Fibroblast of the aortic adventitia (primary cell): ENCODE measurements around the gene HTN3. TPM values are rescaled to one million over a fixed set of nuclear protein-coding genes. Genes with fewer than 3 reads are reported as not detected.

Source experiments
- DNase-seq: peaks from one replicate; pipeline ENCODE4 v3.0.0-alpha.2; 2010; ENCODE audit warnings: low read depth
- H3K4me3 ChIP-seq: 2 replicates; pipeline ENCODE4 v1.5.1; 2011; ENCODE audit warnings: low read depth, mild to moderate bottlenecking, control low read depth, low read length, moderate library complexity
- CTCF ChIP-seq: IDR thresholded peaks from 2 replicates; pipeline ENCODE4 v1.5.1; 2011; ENCODE audit warnings: mild to moderate bottlenecking, low read length, control low read depth, inconsistent platforms; ENCODE audit not compliant: insufficient read depth
- total RNA-seq: library from RNA; depleted of rRNA; stranded (reverse); fragments of >200 nt; gene quantifications from 2 replicates; pipeline ENCODE4 v1.2.3, GENCODE V29; 2012; ENCODE audit warnings: low replicate concordance

Gene HTN3
- total RNA-seq, 1 donor, result not detected

- DNase-seq, result no peak
- no peak for TF ChIP-seq CTCF
- no peak overlapping the region for H3K4me3 ChIP-seq
Measured at GRCh38 chr4:70057651-70058050, 29.4 kb downstream of the HTN3 start.

DNA sequence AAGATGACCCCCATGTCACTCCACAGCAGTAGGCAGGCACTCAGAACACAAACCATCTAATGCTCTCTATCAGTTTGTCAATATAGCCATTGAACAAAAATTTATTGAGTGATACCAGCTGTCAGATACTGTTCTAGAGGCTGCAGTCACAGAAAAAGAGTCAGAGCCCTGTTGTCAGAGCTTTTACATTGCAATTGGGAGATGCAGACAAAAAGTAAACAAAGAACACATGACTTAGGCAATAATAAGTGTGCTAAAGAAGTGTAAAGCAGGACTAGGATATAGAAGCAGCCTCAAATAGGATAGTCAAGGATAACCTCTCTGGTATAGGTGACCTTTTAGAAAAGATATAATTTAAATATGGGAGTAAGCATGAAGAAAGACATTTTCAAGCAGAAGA lies 30.9 kb downstream of the HTN3 start:
- H3K4me3 ChIP-seq, result no peak overlapping the region
- DNase-seq, result no peak
- no peak for TF ChIP-seq CTCF

DNA sequence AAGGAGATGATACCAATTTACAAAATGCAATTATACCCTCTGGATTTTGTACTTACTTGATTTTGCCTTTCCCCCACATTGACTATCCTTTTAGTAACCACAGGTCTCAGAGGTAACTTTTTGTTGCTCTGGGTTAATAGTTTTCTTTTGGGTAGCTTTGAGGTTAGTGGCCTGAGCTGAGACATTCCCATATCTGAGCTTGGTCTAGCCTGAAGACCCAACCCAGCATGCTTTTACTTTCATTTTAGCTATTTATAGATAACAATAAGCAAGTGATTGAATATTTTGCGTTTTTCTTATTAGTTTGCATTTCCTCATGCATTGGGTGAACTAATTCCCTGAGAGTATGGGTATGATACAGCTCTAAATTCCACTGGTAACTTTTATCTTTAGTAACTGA lies 33.7 kb downstream of the HTN3 start:
- no peak overlapping the region for H3K4me3 ChIP-seq
- no peak for TF ChIP-seq CTCF
- DNase-seq, result no peak

DNA sequence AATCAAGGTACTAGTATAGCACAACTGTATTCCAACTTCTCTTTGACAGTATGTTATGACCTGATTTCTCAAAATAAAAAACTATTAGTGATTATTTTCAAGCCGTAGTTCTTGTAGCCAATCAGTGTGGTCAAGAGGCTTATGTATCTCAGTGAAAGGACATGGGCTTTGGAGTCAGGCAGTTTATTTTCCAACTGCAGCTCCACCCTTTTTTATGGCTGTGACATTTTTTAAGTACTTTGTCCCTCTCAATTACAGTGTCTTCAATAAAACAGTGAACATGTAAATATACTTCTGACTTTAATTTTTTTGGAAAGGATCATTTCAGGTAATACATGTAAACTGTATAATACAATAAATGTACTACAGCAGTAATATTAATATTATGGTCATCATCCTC lies 51.9 kb downstream of the HTN3 start:
- no peak for DNase-seq
- H3K4me3 ChIP-seq, result no peak overlapping the region
- no peak for TF ChIP-seq CTCF

Other genes starting within 250 kb of the HTN3 start
- gene SULT1E1, start 168.3 kb upstream of the HTN3 start, total RNA-seq, result 0.41 and 1.7 TPM in 2 replicates
- gene CSN1S1, start 97.4 kb upstream of the HTN3 start, total RNA-seq, result not detected in 2 replicates
- gene CSN2, start 62.7 kb upstream of the HTN3 start, total RNA-seq, result not detected in 2 replicates
- gene STATH, start 32.5 kb upstream of the HTN3 start, total RNA-seq, result 0.72 TPM in 1 of 2 replicates, not detected in the other
- not detected in 2 replicates for gene HTN1, start 22.0 kb downstream of the HTN3 start, total RNA-seq
- not detected in 2 replicates for gene PRR27, start 125.8 kb downstream of the HTN3 start, total RNA-seq
- not detected in 2 replicates for gene ODAM, start 167.3 kb downstream of the HTN3 start, total RNA-seq
- gene FDCSP, start 197.7 kb downstream of the HTN3 start, total RNA-seq, result not detected in 2 replicates
- gene CSN3, start 214.1 kb downstream of the HTN3 start, total RNA-seq, result not detected in 2 replicates